ENCODE data around the gene STARD13.

GRCh38 chr13:33169273-33169980 lies 116.1 kb downstream of the STARD13 start:
- TF ChIP-seq CTCF (IDR thresholded peaks at IDR 0.05): no peak
- no peak for TF ChIP-seq POLR2A (IDR thresholded peaks at IDR 0.05)
- TF ChIP-seq EP300 (IDR thresholded peaks at IDR 0.05): no peak
